ENCODE data around the gene AUTS2.

AUTS2 gene

GRCh38 chr7:70457883-70458680, 859.8 kb downstream of the AUTS2 start:
- DNase-seq (ENCODE audit: low read depth in 2 of 2) = no peak

DNA sequence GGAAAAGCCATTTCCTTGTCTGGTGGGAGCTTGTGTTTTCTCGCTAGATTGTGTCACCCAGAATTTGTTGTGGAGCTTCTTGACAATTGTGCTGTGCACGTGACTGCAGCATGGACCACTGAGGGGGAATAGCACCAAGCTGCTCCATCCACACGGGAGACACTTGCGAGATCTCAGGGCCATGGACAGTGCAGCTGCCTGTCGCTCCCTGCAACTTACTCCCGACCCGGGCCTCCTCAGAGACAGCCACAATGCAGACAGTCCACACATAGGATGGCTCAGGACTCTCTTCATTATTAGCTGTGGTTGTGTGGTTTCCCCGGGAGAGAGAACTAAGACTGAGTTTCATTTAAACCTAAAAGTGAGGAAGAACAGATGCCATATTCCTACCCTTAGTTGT, 860.5 kb downstream of the AUTS2 start:
- no peak for DNase-seq (ENCODE audit: low read depth in 2 of 2)

- no peak for DNase-seq (ENCODE audit: low read depth in 2 of 2)
These were observed 861.3 kb downstream of the AUTS2 start for GRCh38 chr7:70459546-70459945.

GRCh38 chr7:70460071-70460470, 861.8 kb downstream of the AUTS2 start:
- no peak for DNase-seq (ENCODE audit: low read depth in 2 of 2)

- DNase-seq (ENCODE audit: low read depth in 2 of 2) = no peak
These were observed 862.3 kb downstream of the AUTS2 start for GRCh38 chr7:70460562-70460961.

GRCh38 chr7:70463352-70463938, 865.2 kb downstream of the AUTS2 start:
- DNase-seq (ENCODE audit: low read depth in 2 of 2) = no peak

DNA sequence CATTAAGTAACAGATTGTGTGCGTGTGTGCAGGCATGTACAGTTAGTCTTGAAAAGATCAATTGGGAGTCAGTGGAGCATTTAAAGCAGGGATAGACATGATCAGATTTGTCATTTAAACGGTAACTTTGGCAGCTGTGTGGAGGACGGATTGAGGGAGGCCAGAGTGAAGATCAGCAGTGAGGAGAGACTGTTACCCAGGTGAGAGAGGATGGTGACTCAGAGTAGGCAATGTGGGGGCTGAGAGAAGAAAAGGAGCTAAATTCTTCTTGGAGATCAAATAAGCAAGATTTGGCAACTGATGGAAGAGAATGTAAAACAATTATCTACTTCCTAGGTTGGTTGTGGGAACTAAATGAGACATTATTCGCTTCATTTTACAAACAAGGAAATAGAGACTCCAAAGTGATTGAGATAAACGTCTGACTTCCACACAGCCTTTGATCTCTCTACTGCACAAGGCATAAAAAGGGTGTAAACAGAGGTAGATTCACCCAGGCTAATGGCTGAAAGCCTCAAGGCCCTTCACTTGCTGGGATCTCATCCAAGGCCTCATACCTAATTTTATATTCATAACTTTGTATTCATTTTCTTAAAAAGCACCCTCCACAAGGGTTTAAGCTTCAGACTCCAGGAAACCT, 868.6 kb downstream of the AUTS2 start:
- DNase-seq (ENCODE audit: low read depth in 2 of 2) = no peak

GRCh38 chr7:70470746-70471145, 872.5 kb downstream of the AUTS2 start:
- DNase-seq (ENCODE audit: low read depth in 2 of 2) = no peak

GRCh38 chr7:70472601-70473237, 874.4 kb downstream of the AUTS2 start:
- no peak for DNase-seq (ENCODE audit: low read depth in 2 of 2)

- no peak for DNase-seq (ENCODE audit: low read depth in 2 of 2)
These were observed 876.5 kb downstream of the AUTS2 start for GRCh38 chr7:70474639-70475234.

GRCh38 chr7:70477036-70478010, 879.0 kb downstream of the AUTS2 start:
- no peak for DNase-seq (ENCODE audit: low read depth in 2 of 2)

DNA sequence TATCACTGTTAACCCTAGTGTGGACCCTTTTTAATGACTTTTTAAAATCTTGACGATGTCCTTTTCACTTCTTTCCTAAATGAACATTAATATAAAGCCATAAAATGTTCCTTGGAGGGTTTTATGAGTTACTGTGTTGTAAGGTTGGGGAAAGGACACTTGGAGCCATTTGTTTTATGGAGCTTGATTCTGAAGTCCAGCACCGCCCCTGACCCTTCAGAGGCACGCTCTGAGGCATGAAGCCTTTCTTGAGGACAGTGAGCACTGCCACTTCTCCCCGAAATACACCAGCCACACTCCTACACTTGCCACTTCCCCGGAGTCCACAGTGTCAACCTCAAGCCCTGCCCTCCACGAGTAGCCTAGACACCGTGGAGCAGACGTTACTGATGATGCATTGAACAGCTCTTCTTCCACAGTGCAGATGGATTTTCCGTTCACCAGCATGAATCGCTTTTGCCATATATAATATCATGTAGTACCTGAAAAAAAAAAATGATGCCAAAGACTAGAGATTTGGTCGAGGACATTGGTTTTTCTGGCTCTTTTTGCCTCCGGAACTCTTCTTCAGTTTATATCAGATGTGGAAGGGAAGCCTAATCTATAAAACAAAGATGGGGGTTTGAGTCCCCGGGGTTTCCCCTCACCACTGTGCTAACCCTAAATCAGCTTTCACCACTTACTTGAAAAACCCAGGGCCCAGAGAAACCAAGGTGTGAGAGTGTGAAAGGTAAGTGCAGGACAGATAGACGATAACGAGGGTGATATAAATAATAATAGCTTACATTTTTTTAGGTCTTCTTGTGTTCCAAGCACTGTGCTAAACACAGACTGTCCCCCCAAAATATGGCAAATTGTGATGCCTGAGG, 881.1 kb downstream of the AUTS2 start:
- DNase-seq (ENCODE audit: low read depth in 2 of 2) = no peak

DNA sequence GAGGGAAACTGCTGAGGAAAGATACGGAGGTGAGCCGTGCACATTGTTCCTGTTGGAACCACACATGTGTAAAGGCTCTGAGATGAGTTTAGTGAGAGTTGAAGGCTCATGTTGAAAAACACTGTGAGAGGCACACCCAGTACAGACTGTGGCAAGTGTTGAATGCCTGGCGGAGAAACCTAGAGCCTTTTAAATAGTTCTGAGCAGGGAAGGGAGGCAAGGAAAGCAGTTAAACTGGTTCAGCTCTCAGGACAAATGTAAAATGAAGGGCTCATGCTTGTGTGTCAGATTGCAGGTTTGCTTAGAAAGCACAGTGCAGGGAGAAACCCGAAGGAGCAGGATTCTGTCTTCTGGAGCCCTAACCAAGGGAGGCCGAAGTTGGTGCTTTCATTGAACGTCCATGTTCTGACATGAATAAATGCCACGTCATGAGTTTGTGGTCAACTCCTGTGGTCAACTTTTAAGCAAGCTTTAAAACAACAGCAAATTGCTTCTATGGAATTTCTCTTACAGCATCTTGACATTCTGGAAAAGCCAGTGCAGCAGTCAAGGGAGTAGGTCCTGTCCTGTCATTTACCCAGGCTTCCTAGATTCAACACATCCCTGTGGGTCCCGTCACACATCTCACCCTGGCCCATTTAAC, 882.8 kb downstream of the AUTS2 start:
- no peak for DNase-seq (ENCODE audit: low read depth in 2 of 2)

DNA sequence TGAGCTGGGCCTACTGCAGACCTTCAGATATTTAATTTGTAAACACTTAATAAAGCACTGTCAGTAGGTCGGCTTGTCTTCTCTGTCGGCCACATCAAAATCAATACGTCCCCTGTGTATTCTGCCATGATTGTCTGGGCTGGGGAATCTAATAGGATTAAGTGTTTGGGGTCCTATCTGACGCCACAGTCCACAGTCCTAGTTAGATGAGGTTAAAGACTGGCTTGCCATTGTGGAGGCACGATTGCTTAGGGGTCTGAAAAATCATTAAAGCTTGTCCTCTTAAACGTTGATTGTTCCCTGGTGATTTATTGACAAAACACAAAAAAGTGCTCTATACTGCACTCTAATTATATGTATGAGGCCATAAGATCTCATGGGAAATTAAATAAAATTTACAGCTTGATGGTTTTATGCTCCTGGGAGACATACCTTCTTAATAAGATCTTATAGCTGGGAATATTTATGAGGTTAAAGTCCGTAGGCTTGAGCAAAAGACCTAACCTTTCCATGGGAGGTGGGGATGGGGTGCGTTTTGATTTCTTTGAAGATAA, 883.4 kb downstream of the AUTS2 start:
- no peak for DNase-seq (ENCODE audit: low read depth in 2 of 2)

- no peak for DNase-seq (ENCODE audit: low read depth in 2 of 2)
These were observed 886.0 kb downstream of the AUTS2 start for GRCh38 chr7:70484255-70484654.

DNA sequence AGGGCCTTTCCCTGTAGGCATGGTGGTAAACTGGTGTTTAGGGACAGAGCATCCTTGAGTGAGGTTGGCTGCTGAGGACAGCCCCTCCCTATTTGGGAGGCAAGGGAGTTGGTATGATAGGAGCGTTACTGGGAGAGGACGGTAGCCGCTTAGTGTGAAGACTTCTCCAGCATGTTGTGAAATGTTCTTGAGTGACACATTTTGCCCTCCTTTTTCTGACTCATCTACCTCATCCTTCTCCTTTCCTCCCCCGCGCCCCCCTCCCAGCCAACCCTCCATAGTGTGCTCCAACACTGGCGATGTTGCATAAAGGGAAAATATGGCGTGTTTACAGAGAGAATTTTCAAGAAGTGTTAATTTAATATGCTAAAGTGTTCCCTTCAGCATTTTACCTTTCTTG, 888.7 kb downstream of the AUTS2 start:
- DNase-seq (ENCODE audit: low read depth in 2 of 2) = no peak

- no peak for DNase-seq (ENCODE audit: low read depth in 2 of 2)
These were observed 889.2 kb downstream of the AUTS2 start for GRCh38 chr7:70487428-70487827.

DNA sequence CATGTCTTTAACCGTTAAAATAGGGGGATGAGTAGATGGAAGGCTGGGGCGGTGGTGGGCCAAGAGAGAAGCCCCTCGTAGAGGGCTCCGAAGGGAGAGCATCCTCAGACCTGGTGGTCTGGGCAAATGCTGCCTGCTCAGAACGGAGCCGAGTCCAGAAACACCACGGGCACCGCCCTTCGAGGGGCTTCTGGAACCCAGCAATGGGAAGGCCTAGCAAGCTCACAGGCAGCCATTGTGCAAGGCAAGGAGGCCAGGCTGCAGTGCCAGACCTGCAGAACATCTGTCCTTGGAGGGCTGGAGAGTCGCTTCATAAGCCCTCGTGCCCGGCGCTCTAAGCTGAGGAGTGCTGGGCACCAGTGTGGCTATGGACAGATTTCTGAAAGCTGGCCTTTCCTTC, 889.6 kb downstream of the AUTS2 start:
- no peak for DNase-seq (ENCODE audit: low read depth in 2 of 2)

GRCh38 chr7:70489813-70490212, 891.5 kb downstream of the AUTS2 start:
- no peak for DNase-seq (ENCODE audit: low read depth in 2 of 2)
